Suprapubic skin (tissue), 4 donors: ENCODE data around the gene SUZ12.

Experiments
- CTCF ChIP-seq, 2 donors: fragments of 200-600 bp in 1 of 2; fragments of 450-650 bp in 1 of 2; sonication (generic) in 1 of 2; IDR thresholded peaks; one replicate each; pipeline ENCODE4 v1.5.1; 2016 to 2019; ENCODE audit warnings: antibody characterized with exemption in 2 of 2, mild to moderate bottlenecking in 1 of 2, moderate library complexity in 1 of 2
- EP300 ChIP-seq: sonication (generic); formaldehyde crosslinking; IDR thresholded peaks from one replicate; pipeline ENCODE4 v1.6.1; 2017; ENCODE audit warnings: antibody characterized with exemption
- POLR2A ChIP-seq, 2 donors: fragments of 450-650 bp; IDR thresholded peaks; one replicate each; pipeline ENCODE4 v1.6.1; 2017; ENCODE audit warnings: antibody characterized with exemption in 2 of 2, mild to moderate bottlenecking in 2 of 2, moderate library complexity in 2 of 2
- POLR2AphosphoS5 ChIP-seq, 3 donors: sonication (generic); formaldehyde crosslinking; IDR thresholded peaks; one replicate each; pipeline ENCODE4 v1.6.1; 2017; ENCODE audit warnings: antibody characterized with exemption in 3 of 3

GRCh38 chr17:32020943-32021614 lies 84.3 kb downstream of the SUZ12 start:
- no peak for TF ChIP-seq CTCF (IDR thresholded peaks at IDR 0.05)
- no peak for TF ChIP-seq EP300
- no peak for TF ChIP-seq POLR2AphosphoS5 (IDR thresholded peaks at IDR 0.05)
- TF ChIP-seq POLR2A (IDR thresholded peaks at IDR 0.05), result no peak
